Upper lobe of right lung (tissue), 1 donor: Measurements from ENCODE around the gene CFLAR. TPM values are rescaled to one million over a fixed set of nuclear protein-coding genes. Genes with fewer than 3 reads are reported as not detected.
"Not testable (repeated sequence)": the region's sequence is repeated elsewhere in the genome, so short reads cannot be mapped to it uniquely, and the experiment has no call there.

Source experiments
- ATAC-seq: fragments of 200-7000 bp; cut with Tn5 transposase; one replicate; pipeline ENCODE4 v1.9.1; 2020; ENCODE audit warnings: mild to moderate bottlenecking, moderate library complexity
- DNase-seq: peaks from one replicate; pipeline ENCODE4 v3.0.0-alpha.2; 2020
- H3K27ac ChIP-seq: fragments of 200-600 bp; one replicate; pipeline ENCODE4 v1.8.0; 2022
- H3K27me3 ChIP-seq: fragments of 200-600 bp; one replicate; pipeline ENCODE4 v1.8.0; 2022; ENCODE audit warnings: mild to moderate bottlenecking
- H3K36me3 ChIP-seq: fragments of 200-600 bp; one replicate; pipeline ENCODE4 v1.8.0; 2022
- H3K4me1 ChIP-seq: fragments of 200-600 bp; one replicate; pipeline ENCODE4 v1.8.0; 2022
- H3K4me3 ChIP-seq: fragments of 200-600 bp; one replicate; pipeline ENCODE4 v1.8.0; 2022; ENCODE audit warnings: mild to moderate bottlenecking
- H3K9me3 ChIP-seq: fragments of 200-600 bp; one replicate; pipeline ENCODE4 v1.8.0; 2022
- intact Hi-C: fragments of 100-400 bp; cut with DNase I; formaldehyde crosslinking; loops from one replicate; pipeline ENCODE4 v1.11.0; 2022
- total RNA-seq: library from RNA; stranded (reverse); fragmentation: NEBNext Ultra II Directional; extraction: Animal tissue kit (Norgen Biotek cat#: 25700); gene quantifications from one replicate; pipeline ENCODE4 v1.2.1, GENCODE V29; 2021
- TF ChIP-seq, protein P1 (sequence below): fragments of 200-600 bp; IDR thresholded peaks from one replicate; pipeline ENCODE4 v1.8.0; 2022; ENCODE audit warnings: antibody characterized with exemption
- donor health status: DM: no; HTN: yes; CAD: no; lungs with severe emphysema.

The CFLAR gene
- total RNA-seq, 1 donor from 2014 or later = 316 TPM

GRCh38 chr2:201114846-201115245 lies 1.1 kb upstream of the CFLAR start:
- Histone ChIP-seq H3K9me3 (no peaks in the 10 kb centered on the region), H3K4me1 (peaks cover 10% of the 10 kb centered on the region), H3K36me3 (no peaks in the 10 kb centered on the region), H3K27ac (peak overlapping the region; percentile 100), H3K27me3 (no peaks in the 10 kb centered on the region), H3K4me3 (peak overlapping the region; percentile 83)
- TF ChIP-seq, protein P1, sequence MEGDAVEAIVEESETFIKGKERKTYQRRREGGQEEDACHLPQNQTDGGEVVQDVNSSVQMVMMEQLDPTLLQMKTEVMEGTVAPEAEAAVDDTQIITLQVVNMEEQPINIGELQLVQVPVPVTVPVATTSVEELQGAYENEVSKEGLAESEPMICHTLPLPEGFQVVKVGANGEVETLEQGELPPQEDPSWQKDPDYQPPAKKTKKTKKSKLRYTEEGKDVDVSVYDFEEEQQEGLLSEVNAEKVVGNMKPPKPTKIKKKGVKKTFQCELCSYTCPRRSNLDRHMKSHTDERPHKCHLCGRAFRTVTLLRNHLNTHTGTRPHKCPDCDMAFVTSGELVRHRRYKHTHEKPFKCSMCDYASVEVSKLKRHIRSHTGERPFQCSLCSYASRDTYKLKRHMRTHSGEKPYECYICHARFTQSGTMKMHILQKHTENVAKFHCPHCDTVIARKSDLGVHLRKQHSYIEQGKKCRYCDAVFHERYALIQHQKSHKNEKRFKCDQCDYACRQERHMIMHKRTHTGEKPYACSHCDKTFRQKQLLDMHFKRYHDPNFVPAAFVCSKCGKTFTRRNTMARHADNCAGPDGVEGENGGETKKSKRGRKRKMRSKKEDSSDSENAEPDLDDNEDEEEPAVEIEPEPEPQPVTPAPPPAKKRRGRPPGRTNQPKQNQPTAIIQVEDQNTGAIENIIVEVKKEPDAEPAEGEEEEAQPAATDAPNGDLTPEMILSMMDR = no peak
- DNase-seq (no peak), ATAC-seq (no peak)
- intact Hi-C loops = loop anchor here (5.0 kb wide), 1 partner anchor 42 kb away; no protein-coding TSS in a partner anchor

GRCh38 chr2:201116959-201117734 lies 1.2 kb downstream of the CFLAR start:
- H3K36me3 ChIP-seq = no peaks in the 10 kb centered on the region
- no peaks in the 10 kb centered on the region for H3K9me3 ChIP-seq
- no peak for DNase-seq
- no peaks in the 10 kb centered on the region for H3K27me3 ChIP-seq
- TF ChIP-seq, protein P1 = peak; percentile 46
- H3K4me3 ChIP-seq = peak overlapping the region; percentile 83
- peak overlapping the region; percentile 100 for H3K27ac ChIP-seq
- intact Hi-C loops = loop anchor here (5.0 kb wide), 1 partner anchor 40 kb away; no protein-coding TSS in a partner anchor
- ATAC-seq = peak; percentile 29
- peaks cover 27% of the 10 kb centered on the region for H3K4me1 ChIP-seq

DNA sequence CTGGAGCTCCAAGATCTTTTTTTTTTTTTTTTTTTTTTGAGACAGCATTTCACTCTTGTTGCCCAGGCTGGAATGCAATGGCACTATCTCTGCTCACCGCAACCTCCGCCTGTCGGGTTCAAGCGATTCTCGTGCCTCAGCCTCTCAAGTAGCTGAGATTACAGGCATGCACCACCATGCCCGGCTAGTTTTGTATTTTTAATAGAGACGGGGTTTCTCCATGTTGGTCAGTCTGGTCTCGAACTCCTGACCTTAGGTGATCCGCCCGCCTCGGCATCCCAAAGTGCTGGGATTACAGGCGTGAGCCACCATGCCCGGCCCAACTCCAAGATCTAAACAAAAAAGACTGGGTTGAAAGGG lies 1.8 kb downstream of the CFLAR start:
- Histone ChIP-seq H3K4me3 (peak overlapping the region; percentile 83), H3K27ac (peak overlapping the region; percentile 100), H3K4me1 (peaks cover 33% of the 10 kb centered on the region)
- H3K36me3 ChIP-seq, ATAC-seq, H3K9me3 ChIP-seq, H3K27me3 ChIP-seq, DNase-seq: not testable (repeated sequence)
- intact Hi-C loops = loop anchor here (5.0 kb wide), 1 partner anchor 40 kb away; no protein-coding TSS in a partner anchor

GRCh38 chr2:201118121-201118960 lies 2.4 kb downstream of the CFLAR start:
- ATAC-seq = peak; percentile 61
- Histone ChIP-seq H3K36me3 (peaks cover 12% of the 10 kb centered on the region), H3K27me3 (no peaks in the 10 kb centered on the region), H3K9me3 (no peaks in the 10 kb centered on the region), H3K27ac (peak overlapping the region; percentile 100), H3K4me3 (peak overlapping the region; percentile 83), H3K4me1 (peaks cover 39% of the 10 kb centered on the region)
- TF ChIP-seq, protein P1 = peak; percentile 54
- intact Hi-C loops = loop anchor here (5.0 kb wide), 1 partner anchor 39 kb away; no protein-coding TSS in a partner anchor
- peak; percentile 92 for DNase-seq

- Histone ChIP-seq H3K4me1 (peaks cover 47% of the 10 kb centered on the region), H3K36me3 (peaks cover 18% of the 10 kb centered on the region), H3K27ac (peak overlapping the region; percentile 100), H3K9me3 (no peaks in the 10 kb centered on the region), H3K4me3 (peak overlapping the region; percentile 83), H3K27me3 (no peaks in the 10 kb centered on the region)
- intact Hi-C loops = loop anchor here (5.0 kb wide), 1 partner anchor 38 kb away; no protein-coding TSS in a partner anchor
- TF ChIP-seq, protein P1 = no peak
- DNase-seq (no peak), ATAC-seq (peak; percentile 23)
Observed at GRCh38 chr2:201118961-201119854, 3.2 kb downstream of the CFLAR start.
